ENCODE data around the gene ADAMTS6.

ADAMTS6 gene

DNA sequence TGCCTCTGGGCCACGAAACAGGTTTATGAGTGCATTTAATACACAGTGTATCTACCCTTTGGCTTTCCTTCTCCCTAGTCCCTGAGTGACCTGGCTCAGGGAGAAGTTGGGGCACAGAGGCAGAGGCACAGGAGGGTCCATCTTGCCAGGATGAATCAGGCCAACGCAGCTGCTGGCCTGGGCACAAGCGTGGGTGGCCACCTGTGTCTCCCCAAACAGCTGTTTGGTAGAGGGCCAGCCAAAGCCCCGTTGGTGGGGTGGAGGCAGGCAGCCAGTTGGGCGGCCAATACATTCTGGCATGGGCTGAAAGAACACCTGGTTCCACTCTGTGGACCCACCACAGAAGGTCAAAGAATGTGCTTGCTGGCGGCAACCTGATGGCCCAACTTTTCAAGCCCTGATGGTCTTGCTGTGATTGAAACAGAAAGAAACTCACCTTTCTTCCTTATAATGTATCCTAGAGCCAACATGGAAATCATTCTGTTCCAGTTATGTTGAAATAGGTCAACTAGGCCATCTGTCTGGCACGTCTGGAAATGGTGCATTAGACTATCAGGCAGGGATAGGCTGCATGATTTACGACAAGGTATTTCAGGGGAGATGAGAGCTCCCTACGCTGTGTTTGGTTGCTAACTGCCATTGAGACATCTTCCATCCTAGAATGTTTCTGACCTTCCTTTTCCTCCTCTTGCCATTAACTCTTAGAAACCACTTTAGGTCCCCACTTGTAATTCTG lies 337.4 kb downstream of the ADAMTS6 start:
- no peak for DNase-seq (ENCODE audit: low read depth)

DNA sequence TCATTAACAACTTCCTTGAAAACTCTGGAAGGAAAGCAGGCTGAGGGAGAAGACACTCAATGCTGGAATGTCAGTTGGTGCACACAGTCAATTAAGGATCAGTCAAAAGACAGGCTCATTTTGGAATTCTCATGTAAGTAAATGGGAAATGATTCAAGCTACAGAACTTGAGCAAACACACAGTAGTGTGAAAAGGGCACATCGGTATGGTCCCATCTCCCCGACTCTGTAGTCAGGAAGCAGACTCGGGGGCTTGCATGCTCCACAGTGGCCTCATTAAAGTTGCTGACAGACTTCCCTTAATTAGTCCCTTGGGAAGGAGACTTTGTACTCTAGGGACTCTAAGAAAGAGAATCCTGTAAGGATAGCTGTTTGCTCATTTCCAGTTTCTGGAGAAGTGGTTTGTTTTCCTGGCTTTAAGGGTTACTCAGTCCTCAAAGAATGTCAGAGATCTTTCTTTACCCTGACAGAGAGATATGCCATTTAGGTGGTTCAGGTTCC lies 339.2 kb downstream of the ADAMTS6 start:
- DNase-seq (ENCODE audit: low read depth) = no peak

DNA sequence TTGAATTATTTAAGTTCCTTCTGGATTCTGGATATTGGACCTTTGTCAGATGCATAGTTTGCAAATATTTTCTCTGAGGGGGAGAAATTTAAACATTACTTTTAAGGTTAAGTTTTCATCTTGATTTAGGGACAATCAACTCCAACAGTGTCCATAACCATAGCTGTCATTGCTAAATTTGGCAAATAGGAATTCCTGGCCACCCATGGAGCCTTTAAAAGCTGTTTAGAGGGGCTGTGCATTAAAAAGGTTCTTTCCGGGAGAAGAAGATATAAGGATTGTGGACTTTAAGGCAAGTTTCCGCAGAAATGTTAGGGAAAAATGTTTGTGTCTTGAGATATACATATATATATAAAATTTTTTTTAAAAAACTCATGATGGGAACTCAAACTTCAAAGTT lies 339.7 kb downstream of the ADAMTS6 start:
- DNase-seq (ENCODE audit: low read depth) = no peak

DNA sequence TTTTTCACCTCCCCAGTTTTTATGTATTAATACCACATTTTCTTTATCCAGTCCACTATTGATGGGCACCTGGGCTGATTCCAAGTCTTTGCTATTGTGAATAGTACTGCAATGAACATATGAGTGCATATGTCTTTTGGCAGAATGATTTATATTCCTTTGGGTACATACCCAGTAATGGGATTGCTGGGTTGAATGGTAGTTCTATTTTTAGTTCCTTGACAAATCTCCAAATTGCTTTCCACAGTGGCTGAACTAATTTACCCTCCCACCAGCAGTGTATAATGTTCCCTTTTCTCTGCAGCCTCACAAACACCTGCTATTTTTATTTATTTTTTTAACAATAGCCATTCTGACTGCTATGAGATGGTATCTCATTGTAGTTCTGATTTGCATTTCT lies 340.2 kb downstream of the ADAMTS6 start:
- DNase-seq (ENCODE audit: low read depth) = no peak

DNA sequence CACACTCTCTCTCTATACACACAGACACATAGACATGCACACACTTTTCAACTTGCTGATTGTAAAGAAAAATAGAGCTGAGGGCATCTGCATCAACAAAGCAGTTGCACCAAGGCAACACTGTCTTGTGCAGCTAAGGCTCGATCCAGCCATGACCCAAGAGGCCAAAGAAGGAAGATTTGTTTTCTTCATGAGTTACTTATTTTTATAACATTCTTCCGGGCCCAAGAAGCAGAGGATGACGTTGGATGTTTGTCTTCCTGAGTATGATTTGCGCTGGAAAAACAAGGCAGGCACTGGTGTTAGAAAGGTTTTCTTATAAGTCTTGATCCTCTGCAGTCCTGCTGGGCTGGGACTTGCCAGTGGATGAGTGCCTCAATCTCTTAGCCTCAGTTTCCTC lies 344.1 kb downstream of the ADAMTS6 start:
- no peak for DNase-seq (ENCODE audit: low read depth)

DNA sequence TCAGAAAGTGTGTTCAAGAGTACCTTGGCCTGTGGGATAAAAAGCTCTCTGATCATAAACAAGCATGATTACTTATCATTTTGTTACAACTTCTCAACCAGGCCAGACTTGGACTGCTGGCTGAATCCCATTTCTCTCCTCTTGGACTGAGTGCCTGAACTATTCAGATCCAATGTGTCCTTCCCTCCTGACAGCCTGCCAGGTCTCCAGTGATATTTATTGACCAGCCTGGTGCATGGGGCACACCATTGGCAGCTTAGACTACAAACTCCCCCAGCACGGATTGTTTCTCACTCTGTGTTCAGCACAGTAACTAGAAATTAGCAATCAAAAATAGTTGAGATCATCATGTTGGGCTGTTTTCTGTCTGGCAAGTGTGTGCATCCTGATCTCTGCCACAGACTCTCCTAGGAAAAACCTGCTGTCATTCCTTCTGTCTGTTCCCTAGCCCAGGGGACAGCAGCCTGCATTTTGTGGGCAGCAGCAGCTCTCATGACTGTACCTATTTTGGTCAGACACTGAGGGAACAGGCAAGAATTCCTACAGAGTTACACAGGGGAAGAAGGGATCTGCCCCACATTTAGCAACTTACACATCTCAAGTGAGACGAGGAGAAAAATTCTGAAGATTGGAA lies 348.1 kb downstream of the ADAMTS6 start:
- DNase-seq (ENCODE audit: low read depth) = no peak

DNA sequence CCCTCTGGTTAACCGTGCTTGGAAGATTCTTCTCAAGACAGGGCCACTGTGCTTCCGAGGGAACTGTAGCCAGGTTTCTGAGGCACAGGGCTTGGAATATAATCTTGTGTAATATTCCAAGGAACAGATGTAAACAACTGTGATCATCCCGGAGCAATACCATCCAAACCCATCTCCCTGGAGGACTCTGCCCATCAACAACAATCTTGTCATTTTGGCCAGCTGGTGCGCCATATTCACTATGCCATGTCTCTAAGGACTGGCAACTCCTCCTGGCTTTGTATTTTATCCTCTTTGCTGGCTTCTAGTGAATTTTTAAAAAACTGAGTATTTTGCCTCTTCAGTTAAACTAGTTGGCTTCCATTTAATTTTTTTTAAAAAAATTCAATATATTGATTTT lies 349.3 kb downstream of the ADAMTS6 start:
- DNase-seq (ENCODE audit: low read depth) = no peak

DNA sequence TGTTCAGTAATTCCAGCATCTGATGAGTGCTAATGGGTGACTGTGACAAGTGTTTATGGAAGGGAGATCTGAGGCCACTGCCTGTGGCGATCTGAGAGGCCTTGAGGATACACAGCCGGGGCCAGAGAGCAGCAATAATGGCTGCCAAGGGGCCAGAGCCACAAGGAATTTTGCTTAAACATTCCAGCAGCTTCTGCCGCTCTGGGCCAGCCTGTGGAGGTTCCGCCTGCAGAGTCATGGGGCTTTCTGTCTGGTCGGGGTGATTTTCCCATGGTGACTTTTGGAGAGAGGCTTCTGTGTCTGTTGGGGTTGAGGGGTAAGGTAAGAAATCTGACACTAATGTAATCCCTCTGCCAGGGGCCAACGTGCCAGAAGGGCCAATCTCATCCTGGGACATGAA lies 353.5 kb downstream of the ADAMTS6 start:
- no peak for DNase-seq (ENCODE audit: low read depth)

DNA sequence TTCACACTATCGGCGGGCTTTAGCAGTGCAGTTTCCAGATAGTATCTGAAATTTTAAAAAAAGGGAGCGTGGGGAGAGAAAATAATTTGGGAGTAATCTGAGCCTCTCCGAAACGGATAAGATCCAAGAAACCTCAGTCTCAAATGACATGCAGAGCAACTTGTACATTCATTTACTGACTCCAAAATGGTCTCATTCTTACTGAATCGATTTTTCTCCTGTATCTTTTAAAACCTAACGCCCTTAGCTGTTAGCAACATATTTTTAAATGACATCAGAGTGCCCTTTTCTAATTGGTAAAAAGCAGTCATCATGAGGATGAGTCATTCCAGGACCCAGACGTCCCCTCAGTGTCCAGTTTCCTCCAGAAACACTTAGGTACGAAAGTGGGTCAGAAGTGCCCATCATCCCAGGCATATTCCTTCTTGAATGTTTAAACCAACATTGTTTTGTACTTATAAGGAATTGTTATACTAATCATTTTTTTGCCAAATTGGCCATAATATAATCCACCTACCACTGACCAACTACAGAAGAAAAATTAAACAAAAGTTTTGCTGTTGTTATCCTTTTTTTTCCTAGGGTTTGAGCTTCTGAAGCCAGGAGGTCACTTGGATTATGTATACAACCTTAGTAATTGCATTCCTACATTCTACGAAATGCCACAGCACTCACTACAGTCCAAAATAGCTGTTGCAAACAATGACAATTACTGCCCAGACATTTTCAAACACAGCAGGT lies 354.4 kb downstream of the ADAMTS6 start:
- no peak for DNase-seq (ENCODE audit: low read depth)

DNA sequence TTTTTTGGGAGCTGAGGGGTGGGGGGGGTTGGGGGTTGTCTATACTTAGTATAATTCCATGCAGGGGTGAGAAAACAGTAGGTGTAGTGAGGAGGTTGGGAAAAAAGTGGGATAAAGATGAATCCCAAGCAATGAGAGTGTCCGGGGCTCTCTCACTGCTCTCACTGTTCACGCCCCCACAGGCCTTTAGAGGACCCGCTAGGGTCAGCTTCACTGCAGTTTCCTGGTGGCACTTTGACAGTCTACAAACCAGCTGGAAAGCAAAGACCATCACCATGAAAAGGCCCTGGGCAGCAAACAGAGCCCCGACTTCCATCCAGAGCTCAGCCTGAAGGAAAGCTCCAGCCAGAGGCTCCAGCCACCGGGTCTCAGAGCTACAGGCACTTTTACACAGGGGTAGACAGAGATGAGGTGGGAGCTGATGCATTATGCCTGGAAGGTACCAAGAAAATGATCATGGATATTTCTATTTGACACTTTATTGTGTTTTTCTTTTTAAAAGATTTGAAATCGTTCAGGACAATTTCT lies 355.1 kb downstream of the ADAMTS6 start:
- DNase-seq (ENCODE audit: low read depth) = no peak

DNA sequence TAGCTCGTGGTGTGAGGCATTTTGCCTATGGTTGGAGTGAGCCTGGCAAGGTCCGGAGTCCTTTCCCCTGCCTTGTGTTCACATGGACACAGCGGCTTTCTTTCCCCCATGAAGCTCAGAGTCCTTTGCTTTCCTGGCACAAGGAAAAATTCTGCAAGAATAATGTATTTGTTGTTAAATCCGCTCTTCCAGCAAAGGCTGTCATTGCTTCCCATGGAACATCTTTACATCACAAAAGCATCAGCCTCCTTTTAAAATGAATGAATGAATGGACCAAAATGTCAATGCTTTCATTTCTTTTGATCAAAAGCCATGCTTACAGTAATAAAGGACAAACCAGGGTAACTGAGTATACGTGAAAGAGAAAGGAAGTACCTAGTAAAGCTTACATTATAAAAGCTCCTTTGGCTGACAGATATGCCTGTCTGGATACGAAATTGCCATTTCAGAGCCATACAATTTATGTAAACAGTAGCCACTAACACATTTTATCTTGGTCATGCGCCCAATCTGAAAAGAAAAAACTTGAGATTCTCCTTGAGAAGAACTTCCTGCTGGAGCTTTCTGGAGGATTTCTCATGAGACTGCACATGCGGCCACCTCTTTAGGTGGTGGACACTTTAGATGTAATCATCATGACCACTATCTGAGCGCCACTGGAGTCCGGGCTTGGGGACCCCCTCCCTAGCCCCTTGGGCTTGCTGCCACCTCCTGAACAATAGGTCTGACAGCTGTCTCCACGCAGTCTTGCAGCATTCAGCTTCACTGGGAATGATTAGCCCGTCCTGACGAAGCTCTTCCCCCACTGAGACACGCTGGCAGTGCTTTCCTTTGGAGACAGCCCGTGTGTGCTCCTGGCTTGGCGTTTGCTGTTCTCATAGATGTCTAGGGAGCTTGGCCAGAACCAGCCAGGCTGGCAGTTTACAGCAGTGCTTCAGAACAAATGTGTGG lies 355.9 kb downstream of the ADAMTS6 start:
- no peak for DNase-seq (ENCODE audit: low read depth)

DNA sequence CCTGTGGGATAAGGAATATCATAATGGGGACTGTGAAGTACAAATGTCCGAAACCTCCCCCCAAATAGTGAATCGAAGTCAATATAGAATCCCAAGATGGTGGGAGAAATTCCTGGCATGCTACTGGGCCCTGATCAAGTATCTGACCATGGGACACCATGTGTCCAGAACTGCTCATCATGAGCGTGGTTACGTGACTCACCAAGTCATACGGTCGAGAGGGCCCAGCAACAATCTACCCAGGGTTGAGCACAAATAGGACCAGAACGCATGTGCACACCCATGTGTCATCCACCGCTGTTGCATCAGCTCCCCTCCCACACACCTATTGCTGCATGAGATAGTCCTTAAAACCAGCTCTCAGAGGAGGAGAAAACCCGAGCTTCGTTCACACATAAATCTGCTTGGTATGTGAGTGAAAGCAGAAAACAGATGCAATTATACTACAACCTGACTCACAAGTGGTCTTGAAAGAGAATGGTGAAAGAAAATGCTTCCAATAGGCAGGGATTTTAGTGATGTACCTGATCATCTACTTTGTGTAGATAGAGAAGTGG lies 359.8 kb downstream of the ADAMTS6 start:
- DNase-seq (ENCODE audit: low read depth) = no peak

DNA sequence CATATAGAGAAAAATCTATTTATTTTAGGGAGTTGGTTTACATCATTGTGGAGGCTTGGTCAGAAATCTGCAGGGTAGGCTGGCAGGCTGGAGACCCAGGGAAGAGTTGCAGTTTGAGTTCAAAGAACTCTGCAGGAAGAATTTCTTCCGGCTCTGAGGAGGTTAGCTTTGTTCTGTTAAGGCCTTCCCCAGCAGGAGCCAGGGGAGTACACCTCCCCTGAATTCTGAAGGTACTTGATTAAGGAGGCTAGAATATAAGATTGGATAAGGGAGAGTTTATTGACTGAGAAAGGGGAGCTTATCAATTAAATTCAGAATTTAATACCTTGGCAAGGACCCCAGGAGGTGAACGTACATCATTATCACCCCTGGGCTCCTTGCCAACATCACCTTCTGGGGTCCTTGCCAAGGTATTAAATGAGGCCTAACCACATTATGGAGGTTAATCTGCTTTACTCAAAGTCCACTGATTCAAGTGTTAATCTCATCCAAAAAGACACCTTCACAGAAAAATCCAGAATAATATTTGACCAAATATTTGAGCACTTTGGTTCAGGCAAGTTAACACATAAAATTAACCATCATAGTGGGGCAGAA lies 361.3 kb downstream of the ADAMTS6 start:
- no peak for DNase-seq (ENCODE audit: low read depth)

DNA sequence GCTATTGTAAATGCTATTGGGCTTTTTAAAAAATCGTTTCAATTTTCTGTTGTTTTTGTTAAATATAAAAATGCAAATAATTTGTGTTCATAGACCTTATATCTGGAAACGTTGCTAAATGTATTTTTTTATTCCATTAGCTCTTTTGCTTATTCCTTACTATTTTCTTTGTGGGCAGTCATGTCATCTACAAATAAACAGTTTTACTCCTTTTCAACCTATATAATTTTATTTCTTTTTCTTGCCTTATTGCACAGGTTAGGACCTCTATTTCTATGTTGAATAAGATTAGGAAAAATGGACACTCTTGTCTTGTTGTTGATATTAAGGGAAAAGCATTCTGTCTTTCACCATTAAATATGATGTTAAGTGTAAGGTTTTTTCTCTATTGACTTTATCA lies 364.2 kb downstream of the ADAMTS6 start:
- DNase-seq (ENCODE audit: low read depth) = no peak

DNA sequence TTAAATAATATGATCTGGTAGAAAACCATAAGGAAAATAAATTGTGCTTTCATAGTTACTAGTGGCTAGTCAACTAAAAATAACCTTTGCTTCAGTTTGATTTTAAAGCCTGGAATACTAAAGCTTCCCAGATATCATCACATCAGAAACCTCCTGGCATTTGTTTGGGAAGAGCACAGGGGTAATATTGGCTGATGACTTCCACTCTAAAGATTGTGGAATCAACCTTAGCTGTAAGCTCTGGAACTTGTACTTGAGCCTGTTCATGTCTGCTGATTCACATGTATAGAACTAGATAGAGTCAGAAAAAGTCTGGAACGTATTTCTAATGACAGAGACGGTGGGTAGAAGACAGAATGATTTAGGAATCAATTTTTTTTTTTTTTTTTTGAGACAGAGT lies 367.9 kb downstream of the ADAMTS6 start:
- no peak for DNase-seq (ENCODE audit: low read depth)

DNA sequence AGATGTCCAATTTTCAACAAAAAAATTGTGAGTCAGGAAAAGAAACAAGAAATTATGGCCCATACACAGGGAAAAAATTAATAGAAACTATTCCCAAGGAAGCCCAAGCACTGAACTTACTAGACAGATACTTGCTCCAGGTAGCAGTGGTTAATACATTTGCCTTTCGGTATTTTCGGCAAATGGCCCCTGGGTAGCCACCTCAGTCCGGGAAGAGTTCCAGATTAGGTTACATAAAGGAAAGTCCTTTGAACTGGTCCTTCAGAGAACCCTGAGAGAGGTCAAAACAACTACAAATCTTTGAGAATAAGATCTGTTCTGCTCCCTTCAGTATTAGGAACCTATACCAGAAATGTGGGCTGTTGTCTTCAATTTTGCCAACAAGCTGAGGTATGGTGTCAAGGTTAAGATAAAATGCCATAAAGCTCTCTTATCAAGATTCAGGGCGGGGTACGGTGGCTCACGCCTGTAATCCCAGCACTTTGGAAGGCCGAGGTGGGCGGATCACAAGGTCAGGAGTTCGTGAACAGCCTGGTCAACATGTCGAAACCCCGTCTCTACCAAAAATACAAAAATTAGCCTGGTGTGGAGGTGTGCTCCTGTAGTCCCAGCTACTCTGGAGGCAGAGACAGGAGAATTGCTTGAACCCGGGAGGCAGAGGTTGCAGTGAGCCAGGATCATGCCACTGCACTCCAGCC lies 369.6 kb downstream of the ADAMTS6 start:
- DNase-seq (ENCODE audit: low read depth) = no peak

DNA sequence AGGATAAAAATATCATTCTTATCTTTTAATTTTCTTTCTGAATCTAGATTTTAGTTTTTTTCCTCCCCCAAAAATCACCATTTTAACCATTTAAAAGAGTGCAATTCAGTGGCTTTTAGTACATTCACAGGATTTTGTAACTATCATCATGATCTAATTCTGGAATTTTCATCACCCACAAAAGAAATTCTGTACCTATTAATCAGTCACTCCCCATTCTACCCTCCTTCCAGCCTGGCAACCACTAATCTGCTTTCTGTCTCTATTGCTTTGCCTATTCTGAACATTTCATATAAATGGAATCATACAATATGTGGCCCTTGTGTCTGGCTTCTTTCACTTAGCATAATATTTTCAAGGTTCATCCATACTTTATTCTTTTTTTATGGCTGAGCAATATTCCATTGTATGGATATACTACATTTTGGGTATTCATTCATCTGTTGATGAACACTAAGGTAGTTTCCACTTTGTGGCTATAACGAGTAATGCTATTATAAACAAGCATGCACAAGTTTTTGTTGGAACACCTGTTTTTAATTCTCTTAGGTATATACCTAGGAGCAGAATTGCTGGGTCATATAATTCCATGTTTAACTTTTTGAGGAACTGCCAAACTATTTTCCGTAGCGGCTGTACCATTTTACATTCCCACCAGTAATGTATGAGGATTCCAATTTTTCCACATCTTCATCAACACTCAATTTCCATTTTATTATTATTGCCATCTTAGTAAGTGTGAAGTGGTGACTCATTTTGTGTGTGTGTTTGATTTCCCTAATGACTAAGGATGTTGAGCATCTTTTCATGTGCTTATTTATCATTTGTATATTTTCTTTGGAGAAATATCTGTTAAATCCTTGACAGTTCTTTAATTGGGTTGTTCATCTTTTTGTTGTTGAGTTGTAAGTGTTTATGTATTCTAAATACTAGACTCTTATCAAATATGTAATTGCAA lies 372.7 kb downstream of the ADAMTS6 start:
- no peak for DNase-seq (ENCODE audit: low read depth)

DNA sequence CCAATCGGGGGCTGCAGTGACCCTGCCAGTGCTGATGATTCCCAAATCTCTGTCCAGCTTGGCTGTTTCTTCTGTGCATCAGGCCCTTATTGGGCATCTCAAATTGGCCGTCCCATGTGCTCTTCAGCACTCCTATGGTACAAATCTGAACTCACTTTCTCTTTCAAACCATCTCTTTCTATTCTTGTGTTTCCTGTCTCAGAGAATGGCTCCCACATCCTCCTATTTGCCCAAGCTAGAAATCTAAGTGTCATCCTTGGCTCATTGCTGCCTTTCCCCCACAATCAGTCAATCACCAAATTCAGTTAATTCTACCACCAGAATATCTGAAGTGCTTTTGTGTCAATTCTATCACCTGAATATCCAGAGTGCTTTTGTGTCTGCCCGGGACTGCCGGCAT lies 376.4 kb downstream of the ADAMTS6 start:
- DNase-seq (ENCODE audit: low read depth) = no peak

DNA sequence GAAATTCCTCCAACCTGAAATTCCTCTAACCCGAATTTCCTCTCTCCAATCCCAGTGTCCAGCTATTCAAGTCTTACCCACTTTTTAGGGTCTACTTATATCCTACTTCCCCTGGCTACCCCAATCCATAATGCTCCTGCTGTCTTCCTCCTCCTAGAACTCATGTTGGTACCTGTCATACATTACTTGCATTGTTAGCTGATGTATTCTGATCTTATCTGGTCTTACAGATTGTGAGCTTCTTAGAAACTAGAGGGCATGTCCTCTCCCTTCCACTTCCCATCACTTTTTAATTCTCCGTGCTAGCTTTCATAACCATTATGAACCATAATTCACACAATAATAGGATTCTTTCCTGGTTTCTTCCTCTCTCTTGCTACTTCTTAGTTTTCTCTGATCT lies 376.9 kb downstream of the ADAMTS6 start:
- no peak for DNase-seq (ENCODE audit: low read depth)

Measured in activated gamma-delta T cell treated with anti-CD3 and anti-CD28 coated beads, Interleukin-2, amount 50 U/mL, for 16 hours (primary cell).